ENCODE data around the gene PCBP1.
"Not testable (repeated sequence)": the region's sequence is repeated elsewhere in the genome, so short reads cannot be mapped to it uniquely, and the experiment has no call there.

PCBP1 gene

GRCh38 chr2:70133491-70134322 is 46.4 kb downstream of the PCBP1 start:
- ATAC-seq (ENCODE audit: low read depth) (peak; percentile 24), DNase-seq (ENCODE audit: low spot score in 2 of 2) (no peak)
- H3K36me3 Mint-ChIP-seq, result peaks cover 2% of the 10 kb centered on the region
- H3K27me3 Mint-ChIP-seq, result no peaks in the 10 kb centered on the region
- peak overlapping the region; percentile 95 for H3K27ac Mint-ChIP-seq
- peaks cover 44% of the 10 kb centered on the region for H3K4me1 Mint-ChIP-seq
- H3K4me3 Mint-ChIP-seq, result peak overlapping the region; percentile 85
- H3K9me3 Mint-ChIP-seq, result no peaks in the 10 kb centered on the region

GRCh38 chr2:70134323-70134983 is 47.2 kb downstream of the PCBP1 start:
- H3K27me3 Mint-ChIP-seq; ATAC-seq (ENCODE audit: low read depth); DNase-seq (ENCODE audit: low spot score in 2 of 2); H3K9me3 Mint-ChIP-seq; H3K36me3 Mint-ChIP-seq: not testable (repeated sequence)
- Mint-ChIP-seq H3K4me1 (peaks cover 44% of the 10 kb centered on the region), H3K4me3 (peak overlapping the region; percentile 11), H3K27ac (peak overlapping the region; percentile 95)
